Measurements from ENCODE around the gene TBC1D19.

The TBC1D19 gene

GRCh38 chr4:26751838-26752237, 168.0 kb downstream of the TBC1D19 start:
- Histone ChIP-seq H3K27ac (ENCODE audit: low read depth, low read length) (no peak overlapping the region), H3K4me2 (ENCODE audit: low read length) (no peak overlapping the region), H3K27me3 (ENCODE audit: control insufficient read depth, low read length) (no peaks in the 10 kb centered on the region), H3K4me1 (ENCODE audit: control insufficient read depth, low read length) (peaks cover 21% of the 10 kb centered on the region), H3K9me3 (ENCODE audit: control insufficient read depth, insufficient read depth, low read length) (no peaks in the 10 kb centered on the region), H3K4me3 (ENCODE audit: low read length) (no peak overlapping the region), H3K79me2 (ENCODE audit: control insufficient read depth, low read length) (no peaks in the 10 kb centered on the region), H3F3A (ENCODE audit: control insufficient read depth, insufficient read depth) (no peaks in the 10 kb centered on the region), H3K36me3 (ENCODE audit: control insufficient read depth, low read length) (no peaks in the 10 kb centered on the region), H4K20me1 (ENCODE audit: control insufficient read depth, insufficient read depth, low read depth, low read length) (no peaks in the 10 kb centered on the region), H3K9me2 (replicated peaks; ENCODE audit: control insufficient read depth, low read length) (no peaks in the 10 kb centered on the region)
- TF ChIP-seq EZH2phosphoT487 (IDR thresholded peaks at IDR 0.05; ENCODE audit: borderline replicate concordance, low read length) (no peak), CTCF (IDR thresholded peaks at IDR 0.05; ENCODE audit: low read depth, low read length, poor library complexity, severe bottlenecking) (no peak)

- H3K79me2 ChIP-seq (ENCODE audit: control insufficient read depth, low read length) = no peaks in the 10 kb centered on the region
- no peaks in the 10 kb centered on the region for H3K36me3 ChIP-seq (ENCODE audit: control insufficient read depth, low read length)
- no peak overlapping the region for H3K4me2 ChIP-seq (ENCODE audit: low read length)
- no peaks in the 10 kb centered on the region for H3K27me3 ChIP-seq (ENCODE audit: control insufficient read depth, low read length)
- no peak overlapping the region for H3K27ac ChIP-seq (ENCODE audit: low read depth, low read length)
- H3F3A ChIP-seq (ENCODE audit: control insufficient read depth, insufficient read depth) = no peaks in the 10 kb centered on the region
- H3K4me3 ChIP-seq (ENCODE audit: low read length) = no peak overlapping the region
- H3K9me3 ChIP-seq (ENCODE audit: control insufficient read depth, insufficient read depth, low read length) = no peaks in the 10 kb centered on the region
- H4K20me1 ChIP-seq (ENCODE audit: control insufficient read depth, insufficient read depth, low read depth, low read length) = no peaks in the 10 kb centered on the region
- TF ChIP-seq EZH2phosphoT487 (IDR thresholded peaks at IDR 0.05; ENCODE audit: borderline replicate concordance, low read length) (no peak), CTCF (IDR thresholded peaks at IDR 0.05; ENCODE audit: low read depth, low read length, poor library complexity, severe bottlenecking) (no peak)
- no peaks in the 10 kb centered on the region for H3K9me2 ChIP-seq (replicated peaks; ENCODE audit: control insufficient read depth, low read length)
- H3K4me1 ChIP-seq (ENCODE audit: control insufficient read depth, low read length) = peaks cover 19% of the 10 kb centered on the region
These were observed 169.3 kb downstream of the TBC1D19 start for GRCh38 chr4:26753187-26753586.

GRCh38 chr4:26753617-26754016, 169.7 kb downstream of the TBC1D19 start:
- no peaks in the 10 kb centered on the region for H3K79me2 ChIP-seq (ENCODE audit: control insufficient read depth, low read length)
- H4K20me1 ChIP-seq (ENCODE audit: control insufficient read depth, insufficient read depth, low read depth, low read length) = no peaks in the 10 kb centered on the region
- peaks cover 15% of the 10 kb centered on the region for H3K4me1 ChIP-seq (ENCODE audit: control insufficient read depth, low read length)
- H3K4me3 ChIP-seq (ENCODE audit: low read length) = no peak overlapping the region
- H3K9me2 ChIP-seq (replicated peaks; ENCODE audit: control insufficient read depth, low read length) = no peaks in the 10 kb centered on the region
- H3K27ac ChIP-seq (ENCODE audit: low read depth, low read length) = no peak overlapping the region
- no peaks in the 10 kb centered on the region for H3K27me3 ChIP-seq (ENCODE audit: control insufficient read depth, low read length)
- no peaks in the 10 kb centered on the region for H3K36me3 ChIP-seq (ENCODE audit: control insufficient read depth, low read length)
- H3K9me3 ChIP-seq (ENCODE audit: control insufficient read depth, insufficient read depth, low read length) = no peaks in the 10 kb centered on the region
- H3F3A ChIP-seq (ENCODE audit: control insufficient read depth, insufficient read depth) = no peaks in the 10 kb centered on the region
- TF ChIP-seq EZH2phosphoT487 (IDR thresholded peaks at IDR 0.05; ENCODE audit: borderline replicate concordance, low read length) = no peak
- TF ChIP-seq CTCF (IDR thresholded peaks at IDR 0.05; ENCODE audit: low read depth, low read length, poor library complexity, severe bottlenecking) = no peak
- H3K4me2 ChIP-seq (ENCODE audit: low read length) = no peak overlapping the region

GRCh38 chr4:26757751-26758150, 173.9 kb downstream of the TBC1D19 start:
- Histone ChIP-seq H3K27me3 (ENCODE audit: control insufficient read depth, low read length) (no peaks in the 10 kb centered on the region), H3K4me1 (ENCODE audit: control insufficient read depth, low read length) (peaks cover 5% of the 10 kb centered on the region; the same call in 1 of the 2 replicates), H3K9me2 (replicated peaks; ENCODE audit: control insufficient read depth, low read length) (no peaks in the 10 kb centered on the region), H3K36me3 (ENCODE audit: control insufficient read depth, low read length) (no peaks in the 10 kb centered on the region), H4K20me1 (ENCODE audit: control insufficient read depth, insufficient read depth, low read depth, low read length) (no peaks in the 10 kb centered on the region), H3K79me2 (ENCODE audit: control insufficient read depth, low read length) (no peaks in the 10 kb centered on the region), H3K27ac (ENCODE audit: low read depth, low read length) (no peak overlapping the region), H3K4me3 (ENCODE audit: low read length) (no peak overlapping the region), H3K9me3 (ENCODE audit: control insufficient read depth, insufficient read depth, low read length) (no peaks in the 10 kb centered on the region), H3F3A (ENCODE audit: control insufficient read depth, insufficient read depth) (no peaks in the 10 kb centered on the region), H3K4me2 (ENCODE audit: low read length) (no peak overlapping the region)
- no peak for TF ChIP-seq EZH2phosphoT487 (IDR thresholded peaks at IDR 0.05; ENCODE audit: borderline replicate concordance, low read length)
- TF ChIP-seq CTCF (IDR thresholded peaks at IDR 0.05; ENCODE audit: low read depth, low read length, poor library complexity, severe bottlenecking) = no peak

Measured in DOHH2 (cell line).